HepG2 (cell line): Measurements from ENCODE around the gene ZNF800. TPM values are rescaled to one million over a fixed set of nuclear protein-coding genes. Genes with fewer than 3 reads are reported as not detected.
A peak's percentile ranks its signal among the peaks of the same experiment; 100 is the strongest.

Experiments
- CBFB ChIP-seq: sonication (generic); formaldehyde crosslinking; IDR thresholded peaks from 2 replicates; pipeline ENCODE4 v1.4.0; 2020; ENCODE audit warnings: missing genetic modification reagents
- CBX2 ChIP-seq, 2 experiments: fragments of 200-600 bp in 1 of 2; sonication (generic); formaldehyde crosslinking in 1 of 2; IDR thresholded peaks; 2 replicates each; pipeline versions ENCODE4 v1.7.0 to v1.8.1; 2018 to 2022; ENCODE audit warnings: low read depth in 2 of 2, low read length in 1 of 2, mild to moderate bottlenecking in 1 of 2, missing genetic modification reagents in 1 of 2
- GATA4 ChIP-seq: sonication (generic); IDR thresholded peaks from 2 replicates; pipeline ENCODE4 v1.6.1; 2016; ENCODE audit warnings: antibody characterized with exemption, low read depth, borderline replicate concordance
- KDM4B ChIP-seq: sonication (generic); formaldehyde crosslinking; IDR thresholded peaks from 2 replicates; pipeline ENCODE4 v1.4.0; 2020; ENCODE audit warnings: missing genetic modification reagents
- NFIC ChIP-seq: IDR thresholded peaks from 2 replicates; pipeline ENCODE4 v1.6.1; 2012; ENCODE audit warnings: mild to moderate bottlenecking, low read length, inconsistent platforms
- RCOR2 ChIP-seq: IDR thresholded peaks from 2 replicates; pipeline ENCODE4 v1.6.1; 2016; ENCODE audit warnings: missing biosample characterization, missing genetic modification reagents
- RFX5 ChIP-seq: IDR thresholded peaks from 2 replicates; pipeline ENCODE4 v1.6.1; 2011; ENCODE audit warnings: low read depth, low read length, improper control_type of control experiment
- RFXANK ChIP-seq: IDR thresholded peaks from 2 replicates; pipeline ENCODE4 v1.6.1; 2016
- TAF1 ChIP-seq: sonication (generic); formaldehyde crosslinking; IDR thresholded peaks from 2 replicates; pipeline ENCODE4 v1.4.0; 2020; ENCODE audit warnings: missing genetic modification reagents
- TCF12 ChIP-seq, 2 experiments: fragments of 450-650 bp in 1 of 2; sonication (generic) in 1 of 2; formaldehyde crosslinking in 1 of 2; IDR thresholded peaks; 2 replicates each; pipeline versions ENCODE4 v1.6.1 to v1.8.0; 2017 to 2022; ENCODE audit warnings: antibody characterized with exemption in 1 of 2, mild to moderate bottlenecking in 1 of 2, missing genetic modification reagents in 1 of 2, moderate library complexity in 1 of 2
- TEAD3 ChIP-seq: optimal IDR thresholded peaks from 2 replicates; pipeline ENCODE3; 2016; ENCODE audit warnings: borderline replicate concordance
- TRIM24 ChIP-seq: sonication (generic); formaldehyde crosslinking; IDR thresholded peaks from 2 replicates; pipeline ENCODE4 v1.8.0; 2022; ENCODE audit warnings: mild to moderate bottlenecking, missing genetic modification reagents
- XRCC5 ChIP-seq: fragments of 200-400 bp; formaldehyde crosslinking; optimal IDR thresholded peaks from 2 replicates; pipeline ENCODE3; 2017; ENCODE audit warnings: mild to moderate bottlenecking, low read length
- ZFAT ChIP-seq: sonication (generic); formaldehyde crosslinking; conservative IDR thresholded peaks from 2 replicates; pipeline ENCODE4 v1.8.1; 2023; ENCODE audit warnings: missing genetic modification reagents, inconsistent platforms
- ZNF337 ChIP-seq: sonication (generic); formaldehyde crosslinking; IDR thresholded peaks from 2 replicates; pipeline ENCODE4 v1.5.1; 2020; ENCODE audit warnings: missing genetic modification reagents, low read depth, mild to moderate bottlenecking, borderline replicate concordance
- ZNF350 ChIP-seq: sonication (generic); formaldehyde crosslinking; IDR thresholded peaks from 2 replicates; pipeline ENCODE4 v1.4.0; 2020; ENCODE audit warnings: mild to moderate bottlenecking, low read depth, missing genetic modification reagents, borderline replicate concordance
- ZNF772 ChIP-seq: sonication (generic); formaldehyde crosslinking; IDR thresholded peaks from 2 replicates; pipeline ENCODE4 v1.5.0; 2020; ENCODE audit warnings: mild to moderate bottlenecking, missing genetic modification reagents
- ZNF773 ChIP-seq: sonication (generic); formaldehyde crosslinking; IDR thresholded peaks from 2 replicates; pipeline ENCODE4 v1.4.0; 2020; ENCODE audit warnings: missing genetic modification reagents, borderline replicate concordance
- polyA plus RNA-seq, 8 experiments: library from polyadenylated mRNA; depleted of rRNA in 3 of 8; stranded (reverse) in 7 of 8; unstranded in 1 of 8; fragments of >200 nt; fragmentation: Illumina TruSeq in 4 of 8; extraction: Trizol in 4 of 8; gene quantifications; 2 replicates each; pipeline versions ENCODE4 v1.2.1 to v1.2.3, GENCODE V29; 2011 to 2016; ENCODE audit warnings: low read depth in 4 of 8, missing spikeins in 1 of 8, mixed read lengths in 1 of 8; ENCODE audit not compliant: insufficient read depth in 1 of 8
- total RNA-seq, 5 experiments: library from RNA; depleted of rRNA; stranded (reverse); fragments of >200 nt; fragmentation: Illumina TruSeq; extraction: Trizol; gene quantifications; 2 replicates each; pipeline ENCODE4 v1.2.3, GENCODE V29; 2016; ENCODE audit warnings: low read depth in 1 of 5
- TF ChIP-seq, protein P1 (sequence below): sonication (generic); IDR thresholded peaks from 2 replicates; pipeline ENCODE4 v1.6.1; 2016; ENCODE audit warnings: low read depth, borderline replicate concordance
- TF ChIP-seq, protein P2 (sequence below): sonication (generic); formaldehyde crosslinking; IDR thresholded peaks from 2 replicates; pipeline ENCODE4 v1.4.0; 2020; ENCODE audit warnings: low read depth, mild to moderate bottlenecking, missing genetic modification reagents
- TF ChIP-seq, protein P3 (sequence below): sonication (generic); formaldehyde crosslinking; IDR thresholded peaks from 2 replicates; pipeline ENCODE4 v1.4.0; 2020; ENCODE audit warnings: missing genetic modification reagents, borderline replicate concordance
- TF ChIP-seq, protein P4 (sequence below): sonication (generic); formaldehyde crosslinking; conservative IDR thresholded peaks from 2 replicates; pipeline ENCODE4 v1.8.0; 2022; ENCODE audit warnings: mild to moderate bottlenecking, moderate library complexity, missing genetic modification reagents

Gene ZNF800
- total and polyA plus RNA-seq, 2 of the 13 experiments (the other 11 are each of a cell fraction or from before 2014, with no cell fraction given): 7.1 to 12.7 TPM

DNA sequence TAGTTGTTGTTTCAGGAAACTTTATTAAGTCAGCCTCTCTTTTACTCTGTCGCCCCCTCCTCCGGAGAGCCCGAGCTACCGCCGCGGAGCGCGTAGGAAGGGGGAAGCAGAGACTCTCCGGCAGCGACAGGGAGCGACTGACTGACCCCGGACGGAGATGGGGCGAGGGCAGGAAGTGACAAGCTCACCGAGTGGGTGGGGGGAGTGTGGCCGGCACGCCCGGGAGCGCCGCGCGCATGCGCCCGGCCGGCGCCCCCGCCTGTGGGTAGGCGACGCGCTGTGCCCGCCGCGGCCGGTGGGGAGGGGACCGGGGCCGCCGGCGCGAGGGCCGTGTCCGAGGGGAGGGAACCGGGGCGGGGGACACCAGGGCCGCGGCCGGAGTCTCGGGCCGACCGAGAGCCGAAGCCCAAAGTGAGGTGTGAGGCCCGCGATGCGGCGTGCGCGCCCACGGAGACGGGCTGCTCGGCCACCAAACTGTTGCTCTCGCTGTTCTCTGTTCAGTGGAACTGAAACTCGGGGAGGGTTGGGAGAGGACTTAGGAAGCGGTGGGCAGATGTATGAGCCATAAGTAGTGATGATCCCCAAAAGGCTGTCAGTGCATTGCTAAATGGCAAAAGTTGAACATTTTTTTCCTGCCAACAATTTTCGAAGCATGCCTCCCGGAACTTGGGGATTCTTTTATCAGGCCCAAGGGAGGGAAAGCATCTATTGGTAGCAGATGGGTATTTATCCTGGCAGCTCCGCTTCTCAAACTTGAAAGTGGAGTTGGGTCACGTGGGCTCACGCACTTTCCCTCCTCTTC is at the start of gene ZNF800 (continued):
- TF ChIP-seq RCOR2: no peak
- TF ChIP-seq, protein P1, sequence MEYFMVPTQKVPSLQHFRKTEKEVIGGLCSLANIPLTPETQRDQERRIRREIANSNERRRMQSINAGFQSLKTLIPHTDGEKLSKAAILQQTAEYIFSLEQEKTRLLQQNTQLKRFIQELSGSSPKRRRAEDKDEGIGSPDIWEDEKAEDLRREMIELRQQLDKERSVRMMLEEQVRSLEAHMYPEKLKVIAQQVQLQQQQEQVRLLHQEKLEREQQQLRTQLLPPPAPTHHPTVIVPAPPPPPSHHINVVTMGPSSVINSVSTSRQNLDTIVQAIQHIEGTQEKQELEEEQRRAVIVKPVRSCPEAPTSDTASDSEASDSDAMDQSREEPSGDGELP: no peak
- no peak for TF ChIP-seq RFXANK
- TF ChIP-seq, protein P2, sequence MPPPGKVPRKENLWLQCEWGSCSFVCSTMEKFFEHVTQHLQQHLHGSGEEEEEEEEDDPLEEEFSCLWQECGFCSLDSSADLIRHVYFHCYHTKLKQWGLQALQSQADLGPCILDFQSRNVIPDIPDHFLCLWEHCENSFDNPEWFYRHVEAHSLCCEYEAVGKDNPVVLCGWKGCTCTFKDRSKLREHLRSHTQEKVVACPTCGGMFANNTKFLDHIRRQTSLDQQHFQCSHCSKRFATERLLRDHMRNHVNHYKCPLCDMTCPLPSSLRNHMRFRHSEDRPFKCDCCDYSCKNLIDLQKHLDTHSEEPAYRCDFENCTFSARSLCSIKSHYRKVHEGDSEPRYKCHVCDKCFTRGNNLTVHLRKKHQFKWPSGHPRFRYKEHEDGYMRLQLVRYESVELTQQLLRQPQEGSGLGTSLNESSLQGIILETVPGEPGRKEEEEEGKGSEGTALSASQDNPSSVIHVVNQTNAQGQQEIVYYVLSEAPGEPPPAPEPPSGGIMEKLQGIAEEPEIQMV (CRISPR knock-in tag): no peak
- no peak for TF ChIP-seq TCF12 (IDR thresholded peaks at IDR 0.05)
- TF ChIP-seq TCF12 (CRISPR knock-in tag; IDR thresholded peaks at IDR 0.05): peak; percentile 59; the same call in 1 of the 2 replicates
- TF ChIP-seq TAF1 (CRISPR knock-in tag): peak; percentile 88
- no peak for TF ChIP-seq ZNF337 (CRISPR knock-in tag)
- peak; percentile 58 for TF ChIP-seq XRCC5
- peak; percentile 6 for TF ChIP-seq TEAD3 (CRISPR knock-in tag)
- TF ChIP-seq RFX5: no peak; the same call in 1 of the 2 replicates
- 0 out of 2 replicates have a peak, but pooled peaks have one; percentile 13 for TF ChIP-seq CBFB (CRISPR knock-in tag)
- no peak for TF ChIP-seq ZNF350 (CRISPR knock-in tag)
- no peak for TF ChIP-seq TRIM24 (CRISPR knock-in tag)
- 0 out of 2 replicates have a peak, but pooled peaks have one; percentile 36 for TF ChIP-seq ZNF772 (CRISPR knock-in tag)
- TF ChIP-seq NFIC: no peak
- no peak for TF ChIP-seq CBX2 (IDR thresholded peaks at IDR 0.05; ENCODE audit: low read depth, low read length)
- TF ChIP-seq CBX2 (CRISPR knock-in tag; IDR thresholded peaks at IDR 0.05; ENCODE audit: low read depth): no peak
- TF ChIP-seq, protein P3, sequence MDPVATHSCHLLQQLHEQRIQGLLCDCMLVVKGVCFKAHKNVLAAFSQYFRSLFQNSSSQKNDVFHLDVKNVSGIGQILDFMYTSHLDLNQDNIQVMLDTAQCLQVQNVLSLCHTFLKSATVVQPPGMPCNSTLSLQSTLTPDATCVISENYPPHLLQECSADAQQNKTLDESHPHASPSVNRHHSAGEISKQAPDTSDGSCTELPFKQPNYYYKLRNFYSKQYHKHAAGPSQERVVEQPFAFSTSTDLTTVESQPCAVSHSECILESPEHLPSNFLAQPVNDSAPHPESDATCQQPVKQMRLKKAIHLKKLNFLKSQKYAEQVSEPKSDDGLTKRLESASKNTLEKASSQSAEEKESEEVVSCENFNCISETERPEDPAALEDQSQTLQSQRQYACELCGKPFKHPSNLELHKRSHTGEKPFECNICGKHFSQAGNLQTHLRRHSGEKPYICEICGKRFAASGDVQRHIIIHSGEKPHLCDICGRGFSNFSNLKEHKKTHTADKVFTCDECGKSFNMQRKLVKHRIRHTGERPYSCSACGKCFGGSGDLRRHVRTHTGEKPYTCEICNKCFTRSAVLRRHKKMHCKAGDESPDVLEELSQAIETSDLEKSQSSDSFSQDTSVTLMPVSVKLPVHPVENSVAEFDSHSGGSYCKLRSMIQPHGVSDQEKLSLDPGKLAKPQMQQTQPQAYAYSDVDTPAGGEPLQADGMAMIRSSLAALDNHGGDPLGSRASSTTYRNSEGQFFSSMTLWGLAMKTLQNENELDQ: no peak
- no peak for TF ChIP-seq ZFAT (CRISPR knock-in tag)
- no peak for TF ChIP-seq KDM4B (CRISPR knock-in tag)
- TF ChIP-seq GATA4: no peak
- TF ChIP-seq, protein P4, sequence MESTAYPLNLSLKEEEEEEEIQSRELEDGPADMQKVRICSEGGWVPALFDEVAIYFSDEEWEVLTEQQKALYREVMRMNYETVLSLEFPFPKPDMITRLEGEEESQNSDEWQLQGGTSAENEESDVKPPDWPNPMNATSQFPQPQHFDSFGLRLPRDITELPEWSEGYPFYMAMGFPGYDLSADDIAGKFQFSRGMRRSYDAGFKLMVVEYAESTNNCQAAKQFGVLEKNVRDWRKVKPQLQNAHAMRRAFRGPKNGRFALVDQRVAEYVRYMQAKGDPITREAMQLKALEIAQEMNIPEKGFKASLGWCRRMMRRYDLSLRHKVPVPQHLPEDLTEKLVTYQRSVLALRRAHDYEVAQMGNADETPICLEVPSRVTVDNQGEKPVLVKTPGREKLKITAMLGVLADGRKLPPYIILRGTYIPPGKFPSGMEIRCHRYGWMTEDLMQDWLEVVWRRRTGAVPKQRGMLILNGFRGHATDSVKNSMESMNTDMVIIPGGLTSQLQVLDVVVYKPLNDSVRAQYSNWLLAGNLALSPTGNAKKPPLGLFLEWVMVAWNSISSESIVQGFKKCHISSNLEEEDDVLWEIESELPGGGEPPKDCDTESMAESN (CRISPR knock-in tag): no peak
- 0 out of 2 replicates have a peak, but pooled peaks have one; percentile 14 for TF ChIP-seq ZNF773 (CRISPR knock-in tag)
